GM21381 (cell line): ENCODE measurements around the gene CADPS2.
"Not testable (repeated sequence)": the region's sequence is repeated elsewhere in the genome, so short reads cannot be mapped to it uniquely, and the experiment has no call there.

Experiments
- ATAC-seq: cut with Tn5 transposase; IDR thresholded peaks from one replicate; pipeline ENCODE4 v1.9.1; 2021; ENCODE audit warnings: mild to moderate bottlenecking, moderate library complexity; ENCODE audit not compliant: unreplicated experiment

Gene CADPS2

GRCh38 chr7:122677149-122677548 lies 209.1 kb downstream of the CADPS2 start:
- no peak for ATAC-seq

- no peak for ATAC-seq
Observed at GRCh38 chr7:122676466-122676865, 209.8 kb downstream of the CADPS2 start.

DNA sequence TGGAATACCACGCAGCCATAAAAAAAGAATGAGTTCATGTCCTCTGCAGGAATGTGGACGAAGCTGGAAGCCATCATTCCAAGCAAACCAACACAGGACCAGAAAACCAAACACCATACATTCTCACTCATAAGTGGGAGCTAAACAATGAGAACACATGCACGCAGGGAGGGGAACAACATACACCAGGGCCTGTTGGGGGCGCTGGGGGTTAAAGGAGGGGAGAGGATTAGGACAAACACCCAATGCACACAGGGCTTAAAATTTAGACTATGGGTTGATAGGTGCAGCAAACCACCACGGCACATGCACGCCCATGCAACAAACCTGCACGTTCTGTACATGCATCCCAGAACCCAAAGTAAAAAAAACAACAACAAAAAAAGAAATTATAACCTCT lies 210.6 kb downstream of the CADPS2 start:
- ATAC-seq, result no peak

DNA sequence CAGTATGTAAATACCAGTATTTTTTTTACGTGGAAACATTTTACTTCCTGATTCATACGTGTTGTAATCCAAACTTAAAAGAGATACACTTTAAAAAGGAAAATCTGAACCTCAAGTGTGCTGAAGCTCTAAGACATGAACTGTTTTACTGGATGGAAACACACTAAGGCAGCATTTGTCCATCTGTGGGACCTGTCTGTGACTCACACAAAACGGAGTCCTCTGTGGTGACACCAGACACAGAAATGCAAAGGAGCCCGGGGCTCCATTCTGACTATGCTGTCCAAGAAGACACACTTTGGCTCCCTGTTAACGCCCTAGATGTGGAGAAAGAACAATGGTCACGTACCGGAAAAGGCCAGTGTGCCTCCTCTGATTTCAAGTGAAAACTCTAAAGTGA lies 211.2 kb downstream of the CADPS2 start:
- no peak for ATAC-seq

GRCh38 chr7:122674502-122674901 lies 211.8 kb downstream of the CADPS2 start:
- no peak for ATAC-seq

DNA sequence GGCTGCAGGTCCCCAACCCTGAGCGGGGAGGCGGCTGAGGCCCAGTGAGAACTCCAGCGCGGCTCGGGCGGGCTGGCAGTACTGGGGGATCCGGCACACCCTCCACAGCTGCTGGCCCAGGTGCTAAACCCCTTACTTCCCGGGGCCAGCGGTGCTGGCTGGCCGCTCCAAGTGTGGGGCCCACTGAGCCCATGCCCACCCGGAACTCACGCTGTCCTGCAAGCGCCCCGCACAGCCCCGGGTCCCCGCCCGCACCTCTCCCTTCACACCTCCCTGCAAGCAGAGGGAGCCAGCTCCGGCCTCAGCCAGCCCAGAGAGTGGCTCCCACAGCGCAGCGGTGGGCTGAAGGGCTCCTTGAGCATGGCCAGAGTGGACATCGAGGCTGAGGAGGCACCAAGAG lies 212.3 kb downstream of the CADPS2 start:
- ATAC-seq, result no peak

DNA sequence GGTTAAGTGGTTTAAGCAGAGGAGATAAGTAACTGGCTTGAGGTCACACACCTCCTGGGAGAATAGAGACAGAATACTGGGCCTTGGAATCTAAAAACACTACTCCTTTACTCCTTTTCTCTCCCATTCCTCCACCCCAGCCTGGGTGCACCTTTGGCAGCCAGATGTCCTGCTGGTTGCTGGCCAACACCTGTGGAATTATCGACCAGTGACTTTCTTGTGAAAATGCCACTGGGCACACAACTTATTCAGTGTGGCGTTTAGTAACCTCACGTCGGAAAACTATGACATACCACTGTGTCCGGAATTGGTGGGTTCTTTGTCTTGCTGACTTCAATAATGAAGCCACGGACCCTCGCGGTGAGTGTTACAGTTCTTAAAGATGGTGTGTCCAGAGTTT lies 213.7 kb downstream of the CADPS2 start:
- ATAC-seq, result no peak

DNA sequence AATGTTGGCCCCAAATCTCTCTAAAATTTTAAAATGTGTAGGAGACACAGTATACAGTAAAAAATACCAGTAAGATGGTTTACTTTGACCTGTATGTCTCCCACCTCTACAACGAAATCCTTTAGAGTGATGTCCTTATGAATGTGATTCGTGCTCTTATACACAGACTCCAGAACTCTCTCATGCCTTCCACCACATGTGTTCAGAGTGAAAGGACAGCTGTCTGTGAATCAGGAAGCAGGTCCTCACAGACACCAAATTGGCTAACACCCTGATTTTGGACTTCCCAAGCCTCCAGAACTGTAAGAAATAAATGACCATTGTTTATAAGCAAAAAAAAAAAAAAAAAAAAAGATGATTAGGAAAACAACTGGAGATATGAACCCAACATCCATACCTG lies 222.5 kb downstream of the CADPS2 start:
- no peak for ATAC-seq

GRCh38 chr7:122658856-122659255 lies 227.4 kb downstream of the CADPS2 start:
- ATAC-seq, result no peak

DNA sequence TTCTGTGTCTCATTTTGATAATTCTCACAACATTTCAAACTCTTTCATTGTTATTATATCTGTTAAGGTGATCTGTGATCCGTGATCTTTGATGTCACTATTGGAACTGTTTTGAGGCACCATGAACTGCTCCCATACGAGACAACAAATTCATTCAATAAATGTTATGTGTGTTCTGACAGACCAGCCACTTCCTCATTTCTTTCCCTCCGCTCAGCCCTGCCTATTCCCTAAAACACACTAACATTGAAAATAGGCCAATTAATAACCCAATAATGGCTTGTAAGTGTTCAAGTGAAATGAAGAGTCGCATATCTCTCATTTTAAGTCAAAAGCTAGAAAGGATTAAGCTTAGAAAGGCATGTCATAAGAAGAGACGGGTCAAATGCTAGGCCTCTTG lies 232.6 kb downstream of the CADPS2 start:
- no peak for ATAC-seq

DNA sequence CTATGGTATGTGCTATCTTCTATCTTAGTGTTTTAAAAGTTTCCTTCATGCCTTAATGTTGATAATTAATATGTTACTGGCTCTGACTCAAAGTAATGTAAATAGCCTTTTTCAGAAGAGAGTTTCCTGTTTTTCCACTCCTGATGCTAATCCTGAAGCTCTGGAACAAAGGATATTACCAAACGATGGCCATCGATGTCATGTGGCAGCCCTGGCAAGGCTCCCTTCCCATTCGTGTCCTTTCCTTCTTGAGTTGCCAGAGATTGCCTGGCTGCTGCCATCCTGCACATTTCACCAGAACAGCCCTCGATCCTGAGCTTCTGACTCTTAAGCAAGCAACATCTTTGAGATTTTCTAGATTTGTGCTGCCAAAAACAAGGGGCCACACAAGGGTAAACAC lies 233.4 kb downstream of the CADPS2 start:
- ATAC-seq, result no peak

- no peak for ATAC-seq
Observed at GRCh38 chr7:122651451-122651850, 234.8 kb downstream of the CADPS2 start.

DNA sequence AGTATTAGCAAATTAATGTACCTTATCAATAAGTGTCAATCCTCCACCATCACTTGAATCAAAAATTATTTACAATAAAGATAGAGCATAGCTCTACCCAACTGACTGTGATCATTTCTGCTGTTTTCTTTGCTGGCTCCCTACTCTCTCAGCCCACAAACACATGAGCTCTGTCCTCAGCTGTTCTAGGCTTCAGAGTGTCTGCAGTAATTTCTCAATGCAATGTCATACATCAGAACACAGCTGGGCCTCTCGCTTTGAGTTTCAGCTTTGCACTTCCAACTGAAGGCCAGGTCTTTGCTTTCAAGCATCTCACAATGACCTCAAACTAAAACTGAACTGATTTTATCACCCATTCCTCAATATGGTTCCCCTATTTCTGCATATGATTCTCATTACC lies 243.0 kb downstream of the CADPS2 start:
- no peak for ATAC-seq

- ATAC-seq, result no peak
Observed at GRCh38 chr7:122638459-122638858, 247.8 kb downstream of the CADPS2 start.

GRCh38 chr7:122637784-122638183 lies 248.5 kb downstream of the CADPS2 start:
- no peak for ATAC-seq

GRCh38 chr7:122635481-122635880 lies 250.8 kb downstream of the CADPS2 start:
- not testable (repeated sequence) for ATAC-seq

GRCh38 chr7:122633472-122633871 lies 252.8 kb downstream of the CADPS2 start:
- no peak for ATAC-seq

- no peak for ATAC-seq
Observed at GRCh38 chr7:122632238-122632637, 254.0 kb downstream of the CADPS2 start.

GRCh38 chr7:122629412-122629953 lies 256.8 kb downstream of the CADPS2 start:
- ATAC-seq, result no peak

GRCh38 chr7:122628651-122629411 lies 257.4 kb downstream of the CADPS2 start:
- no peak for ATAC-seq

DNA sequence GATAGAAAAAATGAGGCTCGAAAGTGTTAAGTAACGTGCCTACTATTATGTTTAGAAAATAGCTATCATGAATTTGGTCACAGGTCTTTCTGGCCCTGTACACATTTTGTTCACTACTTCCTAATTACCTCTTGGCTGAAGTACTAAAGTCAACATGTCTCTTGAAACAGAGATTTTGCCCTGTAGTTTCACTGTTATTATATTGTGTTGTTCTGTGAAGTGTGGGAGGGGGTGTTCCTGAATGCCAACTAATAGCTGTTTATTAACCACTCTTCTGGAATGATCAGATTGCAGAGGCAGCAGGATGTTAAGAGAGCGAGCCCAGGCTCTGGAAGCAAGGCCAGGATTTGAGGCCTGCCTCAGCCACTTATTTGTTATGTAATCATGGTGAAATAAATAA lies 259.5 kb downstream of the CADPS2 start:
- no peak for ATAC-seq

- ATAC-seq, result no peak
Observed at GRCh38 chr7:122622682-122623081, 263.6 kb downstream of the CADPS2 start.

GRCh38 chr7:122619664-122620063 lies 266.6 kb downstream of the CADPS2 start:
- ATAC-seq, result no peak
